NB4 (cell line): Measurements from ENCODE around the gene STH.

Source experiments
- POLR2A ChIP-seq: IDR thresholded peaks from 2 replicates; pipeline ENCODE4 v1.6.1; 2011; ENCODE audit warnings: mild to moderate bottlenecking; ENCODE audit not compliant: insufficient read length; ENCODE audit errors: extremely low read depth
- TF ChIP-seq, protein P1 (sequence below): IDR thresholded peaks from one replicate; pipeline ENCODE4 v1.5.1; 2012; ENCODE audit warnings: low read depth, low read length

- TF ChIP-seq, protein P1, sequence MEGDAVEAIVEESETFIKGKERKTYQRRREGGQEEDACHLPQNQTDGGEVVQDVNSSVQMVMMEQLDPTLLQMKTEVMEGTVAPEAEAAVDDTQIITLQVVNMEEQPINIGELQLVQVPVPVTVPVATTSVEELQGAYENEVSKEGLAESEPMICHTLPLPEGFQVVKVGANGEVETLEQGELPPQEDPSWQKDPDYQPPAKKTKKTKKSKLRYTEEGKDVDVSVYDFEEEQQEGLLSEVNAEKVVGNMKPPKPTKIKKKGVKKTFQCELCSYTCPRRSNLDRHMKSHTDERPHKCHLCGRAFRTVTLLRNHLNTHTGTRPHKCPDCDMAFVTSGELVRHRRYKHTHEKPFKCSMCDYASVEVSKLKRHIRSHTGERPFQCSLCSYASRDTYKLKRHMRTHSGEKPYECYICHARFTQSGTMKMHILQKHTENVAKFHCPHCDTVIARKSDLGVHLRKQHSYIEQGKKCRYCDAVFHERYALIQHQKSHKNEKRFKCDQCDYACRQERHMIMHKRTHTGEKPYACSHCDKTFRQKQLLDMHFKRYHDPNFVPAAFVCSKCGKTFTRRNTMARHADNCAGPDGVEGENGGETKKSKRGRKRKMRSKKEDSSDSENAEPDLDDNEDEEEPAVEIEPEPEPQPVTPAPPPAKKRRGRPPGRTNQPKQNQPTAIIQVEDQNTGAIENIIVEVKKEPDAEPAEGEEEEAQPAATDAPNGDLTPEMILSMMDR = no peak
- TF ChIP-seq POLR2A = no peak
Observed at GRCh38 chr17:45986056-45986455, 13.0 kb upstream of the STH start.
